OCI-LY7 (cell line): Measurements from ENCODE around the gene ANKRD27. TPM values are rescaled to one million over a fixed set of nuclear protein-coding genes. Genes with fewer than 3 reads are reported as not detected.
A peak's percentile ranks its signal among the peaks of the same experiment; 100 is the strongest.

ENCODE experiments used
- BruUV-seq: library from RNA; stranded (reverse); fragments of 400-500 nt; replicated peaks from 2 replicates; lab custom pipeline; 2021; lab: Mats Ljungman, UMichigan
- CTCF ChIA-PET: fragments of 300-600 bp; sonication (Branson Sonifier 250); formaldehyde crosslinking; loops from one replicate; lab custom pipeline; 2022; ENCODE audit warnings: antibody characterized with exemption; ENCODE audit not compliant: unreplicated experiment; lab: Charles Lee
- POLR2A ChIA-PET: fragments of 300-600 bp; sonication (Branson Sonifier 250); formaldehyde crosslinking; loops from one replicate; lab custom pipeline; 2022; ENCODE audit warnings: antibody characterized with exemption; lab: Charles Lee
- DNase-seq: peaks from one replicate; pipeline ENCODE4 v3.0.0-alpha.2; 2015; ENCODE audit warnings: low spot score
- H2AFZ ChIP-seq: fragments of 200-600 bp; sonication (generic), shearing (Covaris generic); 2 replicates; pipeline ENCODE4 v1.6.1; 2014; ENCODE audit warnings: mild to moderate bottlenecking, antibody characterized with exemption, low read length, moderate library complexity
- H3K27ac ChIP-seq: fragments of 200-600 bp; sonication (generic); 2 replicates; pipeline ENCODE4 v1.5.1; 2014; ENCODE audit warnings: mixed run types, low read depth, mild to moderate bottlenecking, moderate library complexity, low read length, inconsistent platforms; ENCODE audit not compliant: poor library complexity, severe bottlenecking
- H3K36me3 ChIP-seq: fragments of 200-600 bp; sonication (generic); 2 replicates; pipeline ENCODE4 v1.6.1; 2014; ENCODE audit warnings: mild to moderate bottlenecking, antibody characterized with exemption, low read length, moderate library complexity, mixed read lengths; ENCODE audit not compliant: insufficient read depth
- H3K4me1 ChIP-seq: fragments of 200-600 bp; sonication (generic); 2 replicates; pipeline ENCODE4 v1.5.1; 2014; ENCODE audit warnings: mild to moderate bottlenecking, low read length; ENCODE audit not compliant: insufficient read depth, poor library complexity, severe bottlenecking
- H3K4me2 ChIP-seq: fragments of 200-600 bp; sonication (generic); 2 replicates; pipeline ENCODE4 v1.6.1; 2014; ENCODE audit warnings: mild to moderate bottlenecking, low read length
- H3K4me3 ChIP-seq: fragments of 200-600 bp; sonication (generic); 2 replicates; pipeline ENCODE4 v1.5.1; 2014; ENCODE audit warnings: mild to moderate bottlenecking, low read depth, low read length; ENCODE audit not compliant: poor library complexity, severe bottlenecking
- H3K79me2 ChIP-seq: fragments of 200-600 bp; sonication (generic); 2 replicates; pipeline ENCODE4 v1.6.1; 2016; ENCODE audit warnings: low read depth, mild to moderate bottlenecking, low read length, moderate library complexity, mixed read lengths; ENCODE audit not compliant: insufficient read depth
- H3K9me2 ChIP-seq: fragments of 200-600 bp; sonication (generic); 2 replicates; pipeline ENCODE4 v1.6.1; 2016; ENCODE audit warnings: mild to moderate bottlenecking, low read length, mixed read lengths; ENCODE audit not compliant: insufficient read depth
- H3K9me3 ChIP-seq: fragments of 200-600 bp; sonication (generic); 2 replicates; pipeline ENCODE4 v1.6.1; 2014; ENCODE audit warnings: mild to moderate bottlenecking, mixed run types, low read length, mixed read lengths
- H4K20me1 ChIP-seq: fragments of 200-600 bp; sonication (generic); 2 replicates; pipeline ENCODE4 v1.6.1; 2014; ENCODE audit warnings: mild to moderate bottlenecking, antibody characterized with exemption, low read length, moderate library complexity, mixed read lengths; ENCODE audit not compliant: insufficient read depth
- CTCF ChIP-seq: fragments of 200-600 bp; sonication (generic); conservative IDR thresholded peaks from 2 replicates; pipeline ENCODE4 v1.5.1; 2014; ENCODE audit warnings: mild to moderate bottlenecking, antibody characterized with exemption, low read length, moderate library complexity, mixed read lengths
- EZH2phosphoT487 ChIP-seq: fragments of 200-600 bp; sonication (generic); IDR thresholded peaks from 2 replicates; pipeline ENCODE4 v1.6.1; 2018; ENCODE audit warnings: low read depth, borderline replicate concordance, mild to moderate bottlenecking, mixed run types, antibody characterized with exemption, low read length, moderate library complexity, mixed read lengths
- intact Hi-C: fragments of 100-400 bp; cut with micrococcal nuclease; formaldehyde crosslinking; loops from one replicate; pipeline ENCODE4 v1.10.0; 2022; ENCODE audit not compliant: unreplicated experiment
- total RNA-seq, 2 experiments: library from RNA; depleted of rRNA in 1 of 2; stranded (reverse); fragments of >200 nt in 1 of 2; shearing (Covaris generic) in 1 of 2; gene quantifications; 2 replicates each; pipeline ENCODE4 v1.2.3, GENCODE V29; 2014 to 2022

Gene ANKRD27
- total RNA-seq, 2 experiments from 2014 or later, result 43.0 to 58.5 TPM

GRCh38 chr19:32674153-32674930 lies 638 bp downstream of the ANKRD27 start:
- peak overlapping the region; percentile 99 for H3K4me3 ChIP-seq
- peaks cover 21% of the 10 kb centered on the region for H3K4me1 ChIP-seq
- TF ChIP-seq EZH2phosphoT487 (no peak), CTCF (no peak)
- no peaks in the 10 kb centered on the region for H3K9me2 ChIP-seq
- POLR2A ChIA-PET, result interaction anchor here (0.5 to 1.4 kb wide), 2 partner anchors 9 to 1726 kb away, joined by 3 to 5 read pairs; no protein-coding TSS in a partner anchor
- DNase-seq, result no peak
- H3K9me3 ChIP-seq, result no peaks in the 10 kb centered on the region
- CTCF ChIA-PET, result interaction anchor here (0.9 kb wide), 1 partner anchor 8 kb away, joined by 3 read pairs; no protein-coding TSS in a partner anchor
- intact Hi-C loops, result loop anchor here (10.0 kb wide), 1 partner anchor 500 kb away; no protein-coding TSS in a partner anchor
- peak overlapping the region; percentile 100 for H3K4me2 ChIP-seq
- peaks cover 5% of the 10 kb centered on the region; the same call in 1 of the 2 replicates for H3K36me3 ChIP-seq
- H3K79me2 ChIP-seq, result peaks cover 34% of the 10 kb centered on the region
- H4K20me1 ChIP-seq, result peaks cover 10% of the 10 kb centered on the region; the same call in 1 of the 2 replicates
- no TSS peak for BruUV-seq
- H2AFZ ChIP-seq, result peak overlapping the region; percentile 80
- peak overlapping the region; percentile 36 for H3K27ac ChIP-seq

- intact Hi-C loops, result loop anchor here (10.0 kb wide), 1 partner anchor 501 kb away; no protein-coding TSS in a partner anchor
- BruUV-seq, result no TSS peak
- Histone ChIP-seq H3K4me3 (peak overlapping the region; percentile 99), H3K9me2 (no peaks in the 10 kb centered on the region), H4K20me1 (peaks cover 10% of the 10 kb centered on the region; the same call in 1 of the 2 replicates), H3K4me1 (peaks cover 21% of the 10 kb centered on the region), H3K27ac (no peak overlapping the region), H3K36me3 (peaks cover 5% of the 10 kb centered on the region; the same call in 1 of the 2 replicates), H3K79me2 (peaks cover 41% of the 10 kb centered on the region), H2AFZ (no peak overlapping the region), H3K9me3 (no peaks in the 10 kb centered on the region), H3K4me2 (peak overlapping the region; percentile 100)
- TF ChIP-seq CTCF (no peak), EZH2phosphoT487 (no peak)
- ChIA-PET CTCF (no interaction called here), POLR2A (interaction anchor here (1.4 kb wide), 1 partner anchor 8 kb away, joined by 5 read pairs; no protein-coding TSS in a partner anchor)
- no peak for DNase-seq
Observed at GRCh38 chr19:32673573-32673972, 1.4 kb downstream of the ANKRD27 start.
